HG02884 (cell line): Measurements from ENCODE around the gene SVOP.
"Not testable (repeated sequence)": the region's sequence is repeated elsewhere in the genome, so short reads cannot be mapped to it uniquely, and the experiment has no call there.

Experiments
- ATAC-seq: cut with Tn5 transposase; IDR thresholded peaks from one replicate; pipeline ENCODE4 v1.9.1; 2021; ENCODE audit warnings: mild to moderate bottlenecking, moderate library complexity; ENCODE audit not compliant: unreplicated experiment

The SVOP gene, protein sequence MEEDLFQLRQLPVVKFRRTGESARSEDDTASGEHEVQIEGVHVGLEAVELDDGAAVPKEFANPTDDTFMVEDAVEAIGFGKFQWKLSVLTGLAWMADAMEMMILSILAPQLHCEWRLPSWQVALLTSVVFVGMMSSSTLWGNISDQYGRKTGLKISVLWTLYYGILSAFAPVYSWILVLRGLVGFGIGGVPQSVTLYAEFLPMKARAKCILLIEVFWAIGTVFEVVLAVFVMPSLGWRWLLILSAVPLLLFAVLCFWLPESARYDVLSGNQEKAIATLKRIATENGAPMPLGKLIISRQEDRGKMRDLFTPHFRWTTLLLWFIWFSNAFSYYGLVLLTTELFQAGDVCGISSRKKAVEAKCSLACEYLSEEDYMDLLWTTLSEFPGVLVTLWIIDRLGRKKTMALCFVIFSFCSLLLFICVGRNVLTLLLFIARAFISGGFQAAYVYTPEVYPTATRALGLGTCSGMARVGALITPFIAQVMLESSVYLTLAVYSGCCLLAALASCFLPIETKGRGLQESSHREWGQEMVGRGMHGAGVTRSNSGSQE

DNA sequence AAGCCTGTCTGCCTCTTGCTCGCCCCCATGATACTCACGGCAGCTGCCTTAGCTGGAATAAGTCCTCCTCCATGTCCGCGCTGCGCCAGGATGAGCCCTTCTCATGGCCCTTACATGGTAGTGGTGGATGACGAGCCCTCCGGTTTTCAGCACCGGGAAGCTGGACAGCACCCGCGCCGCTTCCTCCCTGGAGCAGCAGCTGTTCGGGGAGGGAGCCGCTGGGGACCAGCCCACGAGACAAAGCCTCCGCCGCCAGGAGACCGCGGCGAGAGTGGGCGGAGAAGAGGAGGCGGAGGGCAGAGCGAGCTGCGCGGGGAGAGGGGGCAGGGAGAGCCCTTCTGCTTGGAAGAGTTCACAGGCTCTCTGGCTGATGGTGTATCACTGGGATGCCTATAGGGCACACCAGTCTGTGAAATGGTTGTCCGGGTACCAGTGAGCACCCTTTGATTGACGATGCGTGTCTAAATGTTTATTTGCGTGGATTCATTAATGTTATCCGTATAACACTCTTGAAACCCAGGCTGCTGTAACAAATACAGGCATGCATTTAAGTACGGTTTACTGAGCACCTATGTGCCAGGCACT is at the start of gene SVOP:
TSS of gene SVOP (minus strand) at position 273 of the 585 bp plus-strand sequence. CDS start at position 73, 200 bp downstream.
- no peak for ATAC-seq

DNA sequence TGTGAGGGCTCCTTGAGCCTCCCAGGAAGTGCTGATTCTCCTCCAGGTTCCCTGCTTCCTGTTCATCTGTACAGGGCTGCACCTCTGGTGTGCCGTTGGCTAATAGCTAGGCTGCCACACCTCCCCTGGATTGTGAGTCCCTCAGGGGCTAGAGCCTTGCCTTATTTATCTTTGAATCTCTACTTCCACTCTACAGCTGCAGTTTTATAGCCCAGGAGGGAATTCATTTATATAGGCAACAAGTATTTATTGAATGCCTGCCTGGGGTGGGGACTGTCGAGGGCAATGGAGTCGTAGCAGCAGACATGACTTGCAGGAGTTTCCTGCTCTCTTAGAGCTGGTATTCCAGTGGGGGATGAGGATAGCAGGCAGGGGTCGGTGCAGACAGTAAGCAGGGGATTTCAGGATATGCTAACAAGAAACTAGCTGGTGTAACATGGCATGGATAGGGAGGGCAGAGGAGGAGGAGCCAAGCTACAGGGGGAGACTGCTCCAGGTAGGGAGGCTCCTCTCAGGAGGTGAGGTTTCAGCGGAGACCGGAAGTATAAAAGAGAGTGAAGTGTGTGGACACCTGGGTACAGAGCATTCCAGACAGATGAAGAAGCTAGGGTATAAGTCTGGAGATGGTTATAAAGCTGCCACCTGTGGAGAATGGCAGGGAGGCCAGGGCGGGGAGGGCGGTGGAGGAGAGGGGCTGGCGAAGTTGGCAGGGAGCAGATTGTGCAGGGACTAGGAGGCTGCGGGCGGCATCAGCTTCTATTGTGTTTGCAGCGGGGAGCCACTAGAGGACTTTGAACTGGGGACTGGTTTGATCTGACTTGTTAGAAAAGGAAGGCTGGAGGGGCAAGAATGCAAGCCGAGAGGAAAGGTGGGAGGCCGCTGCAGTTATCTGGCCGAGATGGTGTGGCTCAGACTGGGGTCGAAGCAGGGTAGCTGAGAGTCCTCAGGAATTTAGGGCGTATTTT is 48.7 kb upstream of the SVOP start:
- ATAC-seq = no peak

DNA sequence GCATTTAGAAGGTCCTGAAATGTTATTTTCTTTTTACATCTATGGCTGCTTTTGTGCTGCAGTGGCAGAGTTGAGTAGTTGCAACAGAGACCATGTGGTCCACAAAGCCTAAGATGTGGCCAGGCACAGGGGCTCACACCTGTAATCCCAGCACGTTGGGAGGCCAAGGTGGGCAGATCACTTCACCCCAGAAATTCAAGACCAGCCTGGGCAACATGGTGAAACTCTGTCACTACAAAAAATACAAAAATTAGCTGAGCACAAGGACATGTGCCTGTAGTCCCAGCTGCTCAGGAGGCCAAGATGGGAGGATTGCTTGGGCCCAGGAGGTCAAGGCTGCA is 45.0 kb upstream of the SVOP start:
- ATAC-seq = no peak

DNA sequence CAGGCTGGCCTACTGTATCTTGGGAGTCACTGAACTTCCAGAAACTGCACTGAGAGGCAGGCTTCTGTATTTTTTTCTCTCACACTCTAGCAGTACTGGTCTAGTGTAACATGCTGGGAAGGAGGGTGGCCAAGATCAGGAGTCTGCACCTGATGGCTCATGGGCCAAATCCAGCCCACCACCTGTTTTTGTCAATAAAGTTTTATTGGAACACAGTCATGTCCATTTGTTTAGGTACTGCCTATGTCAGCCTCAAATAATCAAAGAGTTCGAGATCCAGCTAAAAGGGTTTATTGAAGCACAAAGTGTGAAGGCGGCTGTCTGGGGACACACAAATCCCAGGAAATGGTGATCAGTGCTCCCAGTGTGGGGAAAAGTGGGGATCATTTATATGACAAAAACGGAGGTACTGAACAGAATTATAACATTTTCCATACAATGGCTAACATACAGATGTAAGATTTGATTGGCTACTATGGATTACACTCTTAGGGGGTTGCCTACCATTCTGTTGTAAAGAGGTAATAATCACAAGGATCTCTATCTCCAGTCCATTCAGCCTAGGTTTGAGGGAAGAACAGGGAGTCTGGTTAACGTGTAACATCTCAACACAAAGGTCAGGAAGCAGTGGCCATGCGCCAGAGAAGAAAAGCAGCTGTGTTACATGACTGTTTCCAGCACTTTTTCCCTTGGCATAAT is 44.4 kb upstream of the SVOP start:
- no peak for ATAC-seq

DNA sequence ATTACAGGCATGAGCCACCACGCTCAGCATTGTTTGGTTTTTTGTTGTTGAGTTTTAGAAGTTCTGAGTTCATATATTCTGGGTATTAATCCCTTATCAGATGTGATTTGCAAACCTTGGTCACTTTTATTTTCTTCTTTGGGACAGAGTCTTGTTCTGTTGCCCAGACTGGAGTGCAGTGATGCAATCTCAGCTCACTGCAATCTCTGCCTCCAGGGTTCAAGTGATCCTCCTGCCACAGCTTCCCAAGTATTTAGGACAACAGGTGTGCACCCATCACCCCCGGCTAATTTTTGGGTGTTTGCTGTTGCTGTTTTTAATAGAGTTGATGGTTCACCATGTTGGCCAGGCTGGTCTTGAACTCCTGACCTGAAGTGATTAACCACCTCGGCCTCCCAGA is 43.3 kb upstream of the SVOP start:
- no peak for ATAC-seq

DNA sequence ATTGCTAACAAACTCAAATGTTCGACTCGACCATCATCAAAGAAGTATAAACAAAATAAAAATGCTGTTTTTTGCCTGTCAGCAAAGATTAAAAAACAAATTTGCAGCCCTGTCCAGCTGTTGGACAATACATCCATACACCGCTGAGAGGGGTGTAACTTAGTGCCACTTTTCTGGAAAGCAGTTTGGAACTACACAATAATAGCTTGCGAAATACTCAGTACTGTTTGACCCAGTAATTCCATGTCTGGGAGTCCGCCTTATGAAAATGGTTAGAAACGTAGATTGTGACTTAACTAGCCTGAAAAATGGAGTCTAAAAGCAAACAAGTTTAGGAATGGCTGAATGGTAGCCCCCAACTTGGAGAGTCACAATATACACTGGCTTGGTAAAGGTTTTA is 37.9 kb upstream of the SVOP start:
- no peak for ATAC-seq

DNA sequence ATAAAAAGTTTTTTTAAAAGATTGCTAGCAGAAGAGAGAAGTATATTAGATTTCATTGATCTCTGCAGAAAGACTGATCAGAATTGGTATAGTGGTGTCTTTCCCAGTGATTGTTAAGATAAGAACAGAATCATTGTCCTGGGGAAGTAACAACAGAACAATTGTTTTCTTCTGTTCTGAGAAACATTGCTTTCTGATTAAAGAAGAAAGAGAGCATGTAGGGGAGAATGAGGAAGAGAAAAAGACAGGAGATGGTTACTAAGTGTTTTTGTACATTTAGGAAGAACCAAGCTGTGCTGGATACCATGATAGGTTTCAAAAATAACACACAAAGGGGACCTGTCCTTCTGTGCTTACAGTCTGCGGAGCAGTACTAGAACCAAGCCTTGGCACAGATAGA is 36.5 kb upstream of the SVOP start:
- no peak for ATAC-seq

DNA sequence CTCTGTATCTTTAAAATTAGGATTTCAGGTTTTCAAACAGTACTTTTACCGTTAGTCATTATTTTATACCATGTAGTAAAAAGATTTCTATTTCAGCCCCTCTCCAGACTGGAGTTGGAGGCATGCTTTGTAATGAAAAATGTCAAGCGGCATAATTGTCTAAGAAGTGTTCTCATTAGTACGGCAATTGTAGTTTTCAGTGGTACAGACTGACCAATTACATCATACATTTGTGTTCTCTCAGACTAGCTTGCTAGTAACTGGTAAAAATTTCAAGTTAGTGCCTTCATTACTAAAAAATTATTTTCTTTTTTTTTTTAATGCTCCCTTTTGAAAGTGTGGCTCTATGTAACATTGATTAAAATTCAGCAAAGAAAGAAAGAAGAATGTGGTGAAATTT is 36.0 kb upstream of the SVOP start:
- ATAC-seq = no peak

DNA sequence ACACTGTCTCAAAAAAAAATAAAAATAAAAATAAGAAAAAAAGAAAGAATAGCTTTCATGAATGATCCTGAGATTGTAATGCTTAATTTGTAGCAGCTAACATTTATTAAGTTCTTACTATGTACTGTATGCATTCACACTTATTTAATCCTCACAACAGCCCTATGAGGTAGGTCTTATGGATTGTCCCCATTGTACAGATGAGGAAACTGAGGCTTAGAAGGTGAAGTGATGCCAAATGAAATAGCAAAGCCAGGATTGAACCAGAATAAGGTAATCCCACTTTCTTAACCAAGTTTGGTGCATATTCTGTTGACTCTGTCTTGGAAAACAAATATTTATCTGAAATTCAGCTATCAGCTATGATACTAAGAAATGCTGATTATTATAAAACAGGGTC is 33.7 kb upstream of the SVOP start:
- no peak for ATAC-seq

DNA sequence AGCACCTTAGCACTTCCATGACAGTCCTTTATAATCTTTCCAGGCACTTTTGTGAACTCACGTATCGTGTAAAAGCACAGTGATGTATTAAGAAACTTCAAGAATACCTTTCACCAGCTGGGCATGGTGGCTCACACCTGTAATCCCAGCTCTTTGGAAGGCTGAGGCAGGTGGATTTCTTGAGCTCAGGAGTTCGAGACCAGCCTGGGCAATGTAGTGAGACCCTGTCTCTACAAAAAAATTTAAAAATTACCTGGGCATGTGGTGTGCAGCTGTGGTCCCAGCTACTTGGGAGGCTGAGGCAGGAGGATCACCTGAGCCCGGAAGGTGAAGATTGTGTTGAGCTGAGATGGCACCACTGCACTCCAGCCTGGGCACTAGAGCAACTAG is 33.3 kb upstream of the SVOP start:
- ATAC-seq = not testable (repeated sequence)

DNA sequence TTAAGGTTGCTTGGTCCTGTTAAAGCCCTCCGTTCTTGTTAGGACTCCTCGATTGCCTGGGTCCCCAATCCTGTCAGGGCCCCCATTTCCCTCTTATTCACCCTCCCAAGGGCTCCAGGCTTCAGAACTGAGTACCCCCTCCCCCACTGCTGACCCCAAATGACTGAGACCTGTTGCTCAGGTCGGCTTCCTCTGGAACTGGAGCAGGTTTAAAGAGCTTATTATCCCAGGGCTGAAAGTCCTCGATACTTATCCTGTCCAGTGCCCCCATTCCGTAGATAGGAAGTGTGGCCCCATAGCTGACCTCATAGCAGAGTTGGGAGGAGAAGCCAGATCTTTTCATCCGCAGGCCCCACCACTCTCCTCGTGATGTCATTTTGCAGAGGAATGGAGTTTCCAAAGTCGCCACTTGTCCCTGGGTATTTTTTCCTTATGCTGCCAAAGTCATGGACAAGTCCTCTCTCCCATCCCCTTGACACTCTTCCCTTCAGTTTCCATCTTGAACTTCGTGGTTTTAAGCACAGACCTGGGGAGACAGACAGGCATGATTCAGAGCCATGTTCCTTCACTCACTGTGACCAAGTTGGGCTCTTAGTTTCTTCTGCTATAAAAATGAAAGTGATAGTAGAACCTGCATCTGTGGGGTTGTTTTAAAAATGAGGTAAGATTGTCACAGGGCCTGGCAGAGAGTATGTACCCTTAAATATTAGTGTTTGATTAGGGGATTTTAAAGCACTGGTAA is 32.7 kb upstream of the SVOP start:
- ATAC-seq = peak; percentile 51

DNA sequence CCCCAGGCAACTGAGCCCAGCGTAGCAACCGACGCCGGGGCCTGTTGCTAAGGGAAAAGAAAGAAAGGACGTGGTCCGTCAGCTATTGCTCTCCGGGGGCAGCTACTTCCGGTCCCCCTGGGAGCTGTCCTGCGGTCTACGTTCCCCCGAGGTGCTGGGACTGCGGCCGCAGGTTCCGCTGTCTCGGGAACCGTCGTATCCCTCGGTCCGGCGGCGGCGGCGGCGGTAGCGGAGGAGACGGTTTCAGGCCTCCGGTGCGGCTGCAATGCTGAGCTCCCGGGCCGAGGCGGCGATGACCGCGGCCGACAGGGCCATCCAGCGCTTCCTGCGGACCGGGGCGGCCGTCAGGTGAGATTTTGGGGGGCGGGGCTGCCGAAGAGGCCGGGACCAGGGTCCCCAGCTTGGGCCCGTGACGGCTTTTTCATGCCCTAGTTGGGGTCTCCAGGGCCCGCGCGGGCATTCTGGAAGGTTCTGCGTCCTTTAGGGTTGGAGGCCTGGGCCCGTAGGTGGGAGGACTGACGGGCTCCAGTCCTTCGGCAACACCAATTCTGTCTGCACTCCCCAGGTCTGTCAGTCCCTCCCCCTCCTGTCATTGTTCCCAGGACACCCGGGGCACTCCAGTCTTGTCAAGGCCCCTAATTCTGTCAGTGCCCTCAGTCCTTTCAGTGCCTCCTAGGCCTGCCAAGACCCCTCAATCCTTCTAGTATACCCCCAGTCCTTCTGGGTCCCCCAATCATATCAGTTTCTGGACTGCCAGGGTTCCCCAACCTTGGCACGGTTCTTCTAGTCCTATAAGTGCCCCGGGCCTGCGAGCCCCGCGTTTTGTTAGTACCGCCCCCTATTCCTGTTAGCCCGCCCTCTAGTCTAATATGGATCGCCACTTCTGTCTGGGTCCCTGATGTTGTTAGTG is 31.8 kb upstream of the SVOP start, which contains the start of gene USP30:
TSS of gene USP30 (plus strand) at position 163 of the 910 bp plus-strand sequence. CDS start at position 266, 103 bp downstream.
- peak; percentile 67 for ATAC-seq

DNA sequence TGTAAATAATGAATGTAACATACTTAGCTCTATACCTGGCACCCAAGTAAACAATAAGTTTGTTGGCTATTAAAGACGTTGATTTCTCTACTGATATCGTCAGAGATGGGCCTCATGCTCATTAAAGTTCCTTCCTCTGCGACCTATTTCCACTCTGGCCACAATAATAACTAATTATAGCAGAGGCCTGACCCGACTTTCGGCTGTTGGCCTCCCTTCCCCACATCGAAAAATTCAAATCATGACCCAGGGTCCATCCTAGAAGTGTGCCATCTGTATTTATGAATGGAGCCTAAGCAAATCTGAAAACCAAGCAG is 31.2 kb upstream of the SVOP start:
- no peak for ATAC-seq

DNA sequence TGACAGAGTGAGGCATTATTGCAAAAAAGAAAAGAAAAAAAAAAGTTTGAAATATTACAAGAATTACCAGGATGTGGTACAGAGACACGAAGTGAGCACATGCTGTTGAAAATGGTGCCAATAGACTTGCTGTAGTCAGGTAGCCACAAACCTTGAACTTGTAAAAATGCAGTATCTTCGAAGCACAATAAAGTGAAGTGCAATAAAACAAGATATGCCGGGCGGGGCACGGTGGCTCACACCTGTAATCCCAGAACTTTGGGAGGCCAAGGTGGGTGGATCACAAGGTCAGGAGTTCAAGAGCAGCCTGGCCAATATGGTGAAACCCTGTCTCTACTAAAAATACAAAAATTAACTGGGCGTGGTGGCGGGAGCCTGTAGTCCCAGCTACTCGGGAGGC is 28.9 kb upstream of the SVOP start:
- ATAC-seq = not testable (repeated sequence)

DNA sequence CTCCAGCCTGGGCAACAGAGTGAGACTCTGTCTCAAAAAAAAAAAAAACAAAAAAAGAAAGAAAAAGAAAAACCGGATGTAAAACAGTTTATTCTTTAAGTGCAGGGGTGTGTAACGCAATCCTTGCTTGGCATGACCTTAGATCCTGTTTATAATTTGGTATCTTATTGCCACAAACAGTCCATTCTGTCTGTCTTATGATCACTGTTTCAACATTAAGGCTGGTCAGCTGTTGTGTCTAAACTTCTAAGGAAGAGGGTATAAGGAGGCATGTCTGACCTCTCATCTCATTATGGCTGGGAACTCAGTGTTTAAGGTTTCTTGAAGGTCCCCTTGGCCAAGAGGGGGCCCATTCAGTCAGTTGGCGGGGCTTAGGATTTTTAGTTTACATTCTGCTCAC is 27.8 kb upstream of the SVOP start:
- not testable (repeated sequence) for ATAC-seq

DNA sequence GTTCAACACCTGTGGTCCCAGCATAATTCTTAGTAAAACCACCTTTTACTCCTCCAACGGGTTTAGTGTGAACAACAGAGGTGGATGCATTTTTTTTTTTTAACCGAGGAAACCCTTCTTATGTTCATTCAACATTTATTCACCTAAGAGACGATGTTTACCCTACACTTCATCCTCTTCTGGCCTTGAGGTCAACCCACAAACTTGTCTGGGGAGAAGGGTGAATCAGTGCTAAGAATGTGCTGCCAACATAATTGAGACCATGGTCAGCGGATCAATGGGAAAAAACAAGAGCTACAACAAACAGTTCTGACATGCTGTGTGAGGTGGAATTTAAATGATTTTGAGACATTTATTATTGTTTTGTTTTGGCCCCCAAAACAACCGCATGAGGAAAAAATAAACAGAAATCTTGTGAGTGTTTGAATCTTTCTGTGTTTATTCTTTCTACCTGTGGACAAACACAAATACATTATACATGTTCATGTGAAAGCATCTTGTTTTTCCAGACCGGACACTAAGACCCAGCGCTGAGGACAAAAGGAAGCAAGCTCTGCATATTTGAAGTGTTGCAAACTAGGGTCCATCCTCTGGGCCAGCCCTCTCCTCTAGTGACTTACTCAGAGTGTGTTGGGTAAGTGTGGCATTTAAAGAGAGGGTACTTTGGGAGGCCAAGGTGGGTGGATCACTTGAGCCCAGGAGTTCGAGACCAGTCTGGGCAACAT is 26.4 kb upstream of the SVOP start:
- ATAC-seq = no peak

DNA sequence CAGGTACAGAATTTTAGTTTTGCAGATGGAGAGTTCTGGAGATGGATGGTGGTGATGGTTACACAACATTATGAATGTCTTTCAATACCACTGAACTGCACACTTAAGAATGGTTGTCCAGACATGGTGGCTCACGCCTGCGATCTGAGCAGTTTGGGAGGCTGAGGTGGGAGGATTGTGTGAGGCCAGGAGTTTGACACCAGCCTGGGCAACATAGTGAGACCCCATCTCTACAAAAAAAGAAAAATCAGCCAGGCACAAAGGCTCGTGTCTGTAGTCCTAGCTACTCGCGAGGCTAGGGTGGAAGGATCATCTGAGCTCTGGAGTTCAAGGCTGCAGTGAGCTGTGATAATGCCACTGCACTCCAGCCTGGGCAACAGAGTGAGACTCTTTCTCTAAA is 23.4 kb upstream of the SVOP start:
- no peak for ATAC-seq

DNA sequence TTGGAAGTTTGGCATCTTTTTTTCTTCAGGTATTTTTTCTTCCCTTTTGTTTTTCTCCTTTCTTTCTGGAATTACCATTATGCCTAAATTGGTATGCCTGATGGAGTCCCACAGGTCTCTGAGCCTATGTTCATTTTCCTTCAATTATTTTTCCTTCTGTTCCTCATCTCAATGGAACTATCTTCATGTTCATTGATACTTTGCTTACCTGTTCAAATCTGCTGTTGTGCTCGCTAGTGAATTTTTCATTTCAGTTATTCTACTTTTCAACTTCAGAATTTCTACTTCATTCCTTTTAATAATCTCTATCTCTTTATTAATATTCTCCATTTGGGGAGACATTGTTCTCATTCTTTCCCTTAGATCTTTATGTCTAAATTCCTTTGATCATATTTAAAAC is 16.1 kb upstream of the SVOP start:
- no peak for ATAC-seq
